ENCODE measurements around the gene NANOS3.

NANOS3 gene

DNA sequence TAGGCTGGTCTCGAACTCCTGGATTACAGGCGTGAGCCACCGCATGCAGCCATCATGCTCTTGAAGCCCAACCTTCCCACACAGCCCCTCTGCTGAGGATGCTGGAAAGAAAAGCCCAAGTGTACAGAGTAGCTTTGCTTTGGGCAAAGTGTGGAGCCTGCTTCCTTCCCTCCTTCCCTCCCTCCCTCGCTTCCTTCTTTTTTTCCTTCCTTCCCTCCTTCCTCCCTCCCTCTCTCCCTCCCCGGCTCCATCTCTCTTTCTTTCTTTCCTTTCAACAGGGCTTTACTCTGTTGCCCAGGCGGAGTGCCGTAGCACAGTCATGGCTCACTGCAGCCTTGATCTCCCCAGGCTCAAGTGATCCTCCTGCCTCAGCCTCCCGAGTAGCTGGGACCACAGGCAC is 31.7 kb downstream of the NANOS3 start:
- DNase-seq (ENCODE audit: low read depth, low spot score) = no peak
- Histone ChIP-seq H3K27me3 (ENCODE audit: insufficient read depth, insufficient read length) (peaks cover 5% of the 10 kb centered on the region), H3K4me3 (ENCODE audit: insufficient read length, low read depth) (no peak overlapping the region), H3K9ac (ENCODE audit: insufficient read length, low read depth) (no peak overlapping the region), H3K4me1 (ENCODE audit: insufficient read depth, insufficient read length) (no peaks in the 10 kb centered on the region), H3K36me3 (ENCODE audit: insufficient read depth, insufficient read length, low read length) (peaks cover 19% of the 10 kb centered on the region), H3K9me3 (ENCODE audit: insufficient read depth, low read length) (peaks cover 6% of the 10 kb centered on the region; the same call in 1 of the 2 replicates)
- TF ChIP-seq ZNF274 (IDR thresholded peaks at IDR 0.05; ENCODE audit: low read depth, low read length) = no peak

DNA sequence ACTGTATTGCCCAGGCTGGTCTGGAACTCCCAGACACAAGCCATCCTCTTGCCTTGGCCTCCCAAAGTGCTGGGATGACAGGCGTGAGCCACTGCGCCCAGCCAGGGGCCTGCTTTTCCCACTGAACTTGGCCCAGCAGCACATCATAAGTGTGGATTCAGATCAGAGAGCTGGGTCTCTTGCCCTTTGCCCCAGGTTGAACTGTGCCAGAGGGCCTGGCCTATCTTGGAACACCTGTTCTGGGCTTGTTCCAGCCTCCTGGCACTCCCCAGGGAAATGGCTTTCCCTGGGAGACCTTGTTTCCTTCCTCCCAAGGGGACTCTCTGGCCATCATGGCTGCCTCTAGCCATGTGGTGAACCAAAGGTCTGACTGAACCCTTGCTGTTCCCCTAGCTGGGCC is 32.5 kb downstream of the NANOS3 start:
- H3K36me3 ChIP-seq (ENCODE audit: insufficient read depth, insufficient read length, low read length) = peaks cover 21% of the 10 kb centered on the region
- no peak for DNase-seq (ENCODE audit: low read depth, low spot score)
- H3K4me3 ChIP-seq (ENCODE audit: insufficient read length, low read depth) = no peak overlapping the region
- no peaks in the 10 kb centered on the region for H3K4me1 ChIP-seq (ENCODE audit: insufficient read depth, insufficient read length)
- TF ChIP-seq YY1 (IDR thresholded peaks at IDR 0.05; ENCODE audit: insufficient read depth, insufficient read length) (no peak), ZNF274 (IDR thresholded peaks at IDR 0.05; ENCODE audit: low read depth, low read length) (no peak), SUZ12 (IDR thresholded peaks at IDR 0.05; ENCODE audit: extremely low read depth, insufficient read depth, insufficient read length) (no peak)
- no peak overlapping the region for H3K9ac ChIP-seq (ENCODE audit: insufficient read length, low read depth)
- peaks cover 6% of the 10 kb centered on the region; the same call in 1 of the 2 replicates for H3K9me3 ChIP-seq (ENCODE audit: insufficient read depth, low read length)
- H3K27me3 ChIP-seq (ENCODE audit: insufficient read depth, insufficient read length) = peaks cover 5% of the 10 kb centered on the region

DNA sequence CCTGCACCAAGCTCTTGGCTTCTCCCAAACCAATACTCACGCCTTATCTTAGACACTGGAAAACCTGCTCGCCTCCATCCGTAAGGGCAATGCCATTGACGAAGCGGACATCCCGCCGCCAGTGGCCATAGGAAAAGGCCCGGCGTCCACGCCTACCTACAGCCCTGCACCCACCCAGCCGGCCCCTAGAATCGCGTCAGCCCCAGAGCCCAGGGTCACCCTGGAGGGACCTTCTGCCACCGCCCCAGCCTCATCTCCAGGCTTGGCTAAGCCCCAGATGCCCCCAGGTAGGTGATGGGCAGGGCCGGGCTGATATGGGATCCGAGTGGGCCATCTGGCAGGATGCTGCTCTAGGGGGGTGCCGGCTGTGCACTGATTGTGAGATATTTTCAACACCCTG is 36.4 kb downstream of the NANOS3 start:
- TF ChIP-seq YY1 (IDR thresholded peaks at IDR 0.05; ENCODE audit: insufficient read depth, insufficient read length) (no peak), SUZ12 (IDR thresholded peaks at IDR 0.05; ENCODE audit: extremely low read depth, insufficient read depth, insufficient read length) (no peak), ZNF274 (IDR thresholded peaks at IDR 0.05; ENCODE audit: low read depth, low read length) (no peak)
- Histone ChIP-seq H3K27me3 (ENCODE audit: insufficient read depth, insufficient read length) (no peaks in the 10 kb centered on the region), H3K9me3 (ENCODE audit: insufficient read depth, low read length) (no peaks in the 10 kb centered on the region), H3K36me3 (ENCODE audit: insufficient read depth, insufficient read length, low read length) (peaks cover 38% of the 10 kb centered on the region), H3K4me3 (ENCODE audit: insufficient read length, low read depth) (no peak overlapping the region), H3K4me1 (ENCODE audit: insufficient read depth, insufficient read length) (no peaks in the 10 kb centered on the region), H3K9ac (ENCODE audit: insufficient read length, low read depth) (no peak overlapping the region)
- DNase-seq (ENCODE audit: low read depth, low spot score) = no peak

GRCh38 chr19:13914777-13915176 is 37.8 kb downstream of the NANOS3 start:
- TF ChIP-seq SUZ12 (IDR thresholded peaks at IDR 0.05; ENCODE audit: extremely low read depth, insufficient read depth, insufficient read length) (no peak), YY1 (IDR thresholded peaks at IDR 0.05; ENCODE audit: insufficient read depth, insufficient read length) (no peak), ZNF274 (IDR thresholded peaks at IDR 0.05; ENCODE audit: low read depth, low read length) (no peak)

DNA sequence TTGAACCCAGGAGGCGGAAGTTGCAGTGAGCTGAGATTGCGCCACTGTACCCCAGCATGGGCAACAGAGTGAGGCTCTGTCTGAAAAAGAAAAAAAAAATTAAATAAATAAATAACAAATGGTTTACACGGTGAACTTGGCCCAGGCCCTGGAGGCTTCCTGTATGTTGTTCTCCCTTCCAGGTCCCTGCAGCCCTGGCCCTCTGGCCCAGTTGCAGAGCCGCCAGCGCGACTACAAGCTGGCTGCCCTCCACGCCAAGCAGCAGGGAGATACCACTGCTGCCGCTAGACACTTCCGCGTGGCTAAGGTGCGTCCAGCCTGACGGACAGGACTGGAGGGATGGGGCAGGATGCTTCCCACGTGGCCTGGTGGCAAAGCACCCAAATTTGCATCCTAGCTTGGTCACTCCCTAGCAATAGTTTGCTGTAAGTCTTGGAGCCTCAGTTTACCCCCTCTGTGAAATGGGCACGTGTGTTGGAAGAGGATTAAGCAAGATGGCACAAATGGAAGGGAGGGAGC is 41.0 kb downstream of the NANOS3 start:
- no peak overlapping the region for H3K9ac ChIP-seq (ENCODE audit: insufficient read length, low read depth)
- H3K27me3 ChIP-seq (ENCODE audit: insufficient read depth, insufficient read length) = no peaks in the 10 kb centered on the region
- no peak overlapping the region for H3K4me3 ChIP-seq (ENCODE audit: insufficient read length, low read depth)
- H3K36me3 ChIP-seq (ENCODE audit: insufficient read depth, insufficient read length, low read length) = peaks cover 62% of the 10 kb centered on the region
- H3K9me3 ChIP-seq (ENCODE audit: insufficient read depth, low read length) = peaks cover 15% of the 10 kb centered on the region; the same call in 1 of the 2 replicates
- H3K4me1 ChIP-seq (ENCODE audit: insufficient read depth, insufficient read length) = no peaks in the 10 kb centered on the region
- TF ChIP-seq YY1 (IDR thresholded peaks at IDR 0.05; ENCODE audit: insufficient read depth, insufficient read length) (no peak), SUZ12 (IDR thresholded peaks at IDR 0.05; ENCODE audit: extremely low read depth, insufficient read depth, insufficient read length) (no peak), ZNF274 (IDR thresholded peaks at IDR 0.05; ENCODE audit: low read depth, low read length) (no peak)
- DNase-seq (ENCODE audit: low read depth, low spot score) = no peak

More at GRCh38 chr19:13914777-13915176, 37.8 kb downstream of the NANOS3 start:
- DNase-seq (ENCODE audit: low read depth, low spot score) = no peak
- H3K36me3 ChIP-seq (ENCODE audit: insufficient read depth, insufficient read length, low read length) = peaks cover 44% of the 10 kb centered on the region
- no peaks in the 10 kb centered on the region for H3K27me3 ChIP-seq (ENCODE audit: insufficient read depth, insufficient read length)
- H3K4me1 ChIP-seq (ENCODE audit: insufficient read depth, insufficient read length) = no peaks in the 10 kb centered on the region
- no peak overlapping the region for H3K4me3 ChIP-seq (ENCODE audit: insufficient read length, low read depth)
- no peak overlapping the region for H3K9ac ChIP-seq (ENCODE audit: insufficient read length, low read depth)
- H3K9me3 ChIP-seq (ENCODE audit: insufficient read depth, low read length) = no peaks in the 10 kb centered on the region

- H3K9me3 ChIP-seq (ENCODE audit: insufficient read depth, low read length) = peaks cover 15% of the 10 kb centered on the region; the same call in 1 of the 2 replicates
- H3K4me1 ChIP-seq (ENCODE audit: insufficient read depth, insufficient read length) = no peaks in the 10 kb centered on the region
- no peaks in the 10 kb centered on the region for H3K27me3 ChIP-seq (ENCODE audit: insufficient read depth, insufficient read length)
- DNase-seq (ENCODE audit: low read depth, low spot score) = no peak
- H3K36me3 ChIP-seq (ENCODE audit: insufficient read depth, insufficient read length, low read length) = peaks cover 61% of the 10 kb centered on the region
- H3K4me3 ChIP-seq (ENCODE audit: insufficient read length, low read depth) = no peak overlapping the region
- TF ChIP-seq YY1 (IDR thresholded peaks at IDR 0.05; ENCODE audit: insufficient read depth, insufficient read length) = no peak
- TF ChIP-seq SUZ12 (IDR thresholded peaks at IDR 0.05; ENCODE audit: extremely low read depth, insufficient read depth, insufficient read length) = no peak
- no peak for TF ChIP-seq ZNF274 (IDR thresholded peaks at IDR 0.05; ENCODE audit: low read depth, low read length)
- H3K9ac ChIP-seq (ENCODE audit: insufficient read length, low read depth) = no peak overlapping the region
Observed at GRCh38 chr19:13918726-13919411, 41.9 kb downstream of the NANOS3 start.

DNA sequence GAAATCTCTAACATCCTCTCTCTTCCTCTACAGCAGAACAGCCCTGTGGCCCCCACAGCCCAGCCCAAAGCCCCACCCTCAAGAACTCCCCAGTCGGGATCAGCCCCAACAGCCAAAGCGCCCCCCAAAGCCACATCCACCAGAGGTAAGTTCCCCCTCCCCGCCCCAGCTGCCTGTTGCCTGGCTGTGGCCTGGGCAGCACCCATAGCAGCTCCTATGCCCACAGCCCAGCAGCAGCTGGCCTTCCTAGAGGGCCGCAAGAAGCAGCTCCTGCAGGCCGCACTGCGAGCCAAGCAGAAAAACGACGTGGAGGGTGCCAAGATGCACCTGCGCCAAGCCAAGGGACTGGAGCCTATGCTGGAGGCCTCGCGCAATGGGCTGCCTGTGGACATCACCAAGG is 43.6 kb downstream of the NANOS3 start:
- TF ChIP-seq SUZ12 (IDR thresholded peaks at IDR 0.05; ENCODE audit: extremely low read depth, insufficient read depth, insufficient read length) (no peak), YY1 (IDR thresholded peaks at IDR 0.05; ENCODE audit: insufficient read depth, insufficient read length) (no peak), ZNF274 (IDR thresholded peaks at IDR 0.05; ENCODE audit: low read depth, low read length) (no peak)
- H3K4me1 ChIP-seq (ENCODE audit: insufficient read depth, insufficient read length) = no peaks in the 10 kb centered on the region
- H3K27me3 ChIP-seq (ENCODE audit: insufficient read depth, insufficient read length) = no peaks in the 10 kb centered on the region
- DNase-seq (ENCODE audit: low read depth, low spot score) = no peak
- no peak overlapping the region for H3K4me3 ChIP-seq (ENCODE audit: insufficient read length, low read depth)
- H3K36me3 ChIP-seq (ENCODE audit: insufficient read depth, insufficient read length, low read length) = peaks cover 63% of the 10 kb centered on the region
- H3K9ac ChIP-seq (ENCODE audit: insufficient read length, low read depth) = no peak overlapping the region
- H3K9me3 ChIP-seq (ENCODE audit: insufficient read depth, low read length) = peaks cover 15% of the 10 kb centered on the region; the same call in 1 of the 2 replicates

Measured in NT2/D1 (cell line).